DLD1 (cell line): ENCODE data around the gene ROBO1.

Experiments
- in situ Hi-C: cut with HindIII; loops from 2 replicates; pipeline ENCODE4 v1.10.0; 2017; ENCODE audit warnings: low sequenced_read_pairs

ROBO1 gene

DNA sequence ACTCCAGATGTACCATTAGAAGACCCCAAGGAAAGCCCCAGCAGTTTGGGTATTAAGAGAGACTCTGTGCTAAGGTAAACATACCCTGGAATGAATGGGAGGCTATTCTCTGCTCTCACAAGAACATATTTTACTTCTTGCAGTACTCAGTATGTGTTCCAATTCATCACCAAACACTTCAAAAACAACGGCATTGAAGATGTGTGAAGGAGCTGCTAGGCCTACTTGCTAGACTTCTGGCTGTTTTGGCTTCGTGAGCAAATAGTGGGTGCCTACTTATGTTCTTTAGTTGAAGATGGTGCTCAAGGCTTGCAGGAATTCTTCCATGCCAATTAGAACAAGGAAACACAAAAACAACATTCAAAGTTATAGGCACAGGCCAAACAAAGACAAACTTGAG lies 514.5 kb downstream of the ROBO1 start:
- in situ Hi-C loops = no loop called here

DNA sequence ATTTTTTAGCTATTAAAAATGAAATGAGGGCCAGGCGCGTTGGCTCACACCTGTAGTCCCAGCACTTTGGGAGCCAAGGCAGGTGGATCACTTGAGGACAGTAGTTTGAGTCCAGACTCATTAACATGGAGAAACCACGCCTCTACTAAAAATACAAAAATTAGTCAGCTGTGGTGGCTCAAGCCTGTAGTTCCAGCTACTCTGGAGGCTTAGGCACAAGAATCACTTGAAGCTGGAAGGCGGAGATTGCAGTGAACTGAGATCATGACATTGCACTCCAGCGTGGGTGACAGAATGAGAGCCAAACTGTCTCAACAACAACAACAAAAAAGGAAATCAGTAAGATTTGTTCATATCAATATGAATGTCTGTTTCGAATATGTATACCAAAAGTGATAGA lies 517.1 kb downstream of the ROBO1 start:
- in situ Hi-C loops = no loop called here

DNA sequence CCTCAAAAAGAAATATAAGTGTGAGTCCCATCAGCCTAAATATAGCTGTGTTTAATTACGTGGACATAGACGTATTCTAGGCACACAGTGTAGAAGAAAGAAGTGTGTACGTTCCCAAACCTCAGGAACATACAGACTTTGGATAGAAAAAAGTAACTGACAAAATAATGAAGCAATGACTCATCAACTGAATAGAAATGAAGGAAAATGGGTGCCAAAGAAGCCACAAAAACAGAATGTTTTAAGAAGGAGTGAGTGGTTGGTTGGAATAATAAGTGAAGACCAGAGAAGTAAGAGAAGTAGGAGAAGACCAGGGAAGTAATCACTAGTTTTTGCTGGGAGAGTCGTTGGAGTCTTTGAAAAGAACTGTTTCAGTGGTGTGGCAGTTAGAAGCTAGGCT lies 518.1 kb downstream of the ROBO1 start:
- in situ Hi-C loops = no loop called here

DNA sequence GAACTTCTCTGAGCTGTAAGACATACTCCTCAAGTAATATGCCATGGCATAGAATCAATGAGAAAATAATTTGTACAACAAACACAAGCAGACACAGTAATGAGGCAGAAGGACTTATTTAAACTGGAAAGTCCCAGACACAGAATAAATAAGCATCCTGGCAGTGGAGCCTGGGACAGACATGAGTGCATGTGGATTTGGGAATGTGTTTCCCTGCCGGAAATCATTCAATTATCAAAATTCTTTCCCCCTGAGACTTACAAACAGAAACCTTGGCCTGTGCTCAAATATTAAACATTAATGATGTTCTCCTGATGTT lies 520.1 kb downstream of the ROBO1 start:
- in situ Hi-C loops = no loop called here

DNA sequence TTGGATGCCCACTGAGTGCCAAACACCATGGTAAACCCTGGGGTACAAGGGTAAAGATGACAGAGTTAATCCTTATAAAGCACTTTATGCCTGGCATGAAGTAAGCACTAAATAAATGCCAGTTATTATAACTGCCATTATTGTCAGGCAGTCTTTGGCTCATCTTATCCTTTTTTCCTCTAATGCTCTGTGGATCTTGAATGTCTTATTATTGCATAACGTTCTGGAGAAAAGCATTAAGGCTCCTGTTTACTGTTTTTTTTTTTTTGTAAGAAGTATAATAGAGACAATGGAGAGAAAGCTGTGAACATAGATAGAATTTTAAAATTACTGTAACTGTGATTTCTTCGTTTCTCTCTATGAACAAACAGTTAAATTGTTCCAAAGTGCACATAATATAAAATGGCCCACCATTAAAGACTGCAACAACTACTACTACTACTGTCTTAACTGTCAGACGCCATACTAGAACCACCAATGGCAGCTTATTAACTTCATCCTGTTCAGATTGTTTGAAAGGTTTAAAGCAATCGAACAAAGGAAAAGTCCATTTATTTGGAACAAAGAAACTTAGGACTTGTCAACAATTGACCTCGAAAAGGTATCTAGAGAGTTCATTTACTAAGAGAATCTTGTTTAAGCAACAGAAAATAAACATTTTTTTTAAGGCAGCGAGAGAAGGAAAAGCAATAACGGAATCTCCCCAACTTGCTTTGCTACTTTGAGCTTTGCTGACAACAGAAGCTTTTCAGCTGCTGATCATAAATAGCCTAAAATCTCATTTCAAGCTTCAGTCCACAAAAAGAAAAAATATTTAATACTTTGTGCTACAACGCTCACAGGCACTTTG lies 520.7 kb downstream of the ROBO1 start:
- in situ Hi-C loops = no loop called here

DNA sequence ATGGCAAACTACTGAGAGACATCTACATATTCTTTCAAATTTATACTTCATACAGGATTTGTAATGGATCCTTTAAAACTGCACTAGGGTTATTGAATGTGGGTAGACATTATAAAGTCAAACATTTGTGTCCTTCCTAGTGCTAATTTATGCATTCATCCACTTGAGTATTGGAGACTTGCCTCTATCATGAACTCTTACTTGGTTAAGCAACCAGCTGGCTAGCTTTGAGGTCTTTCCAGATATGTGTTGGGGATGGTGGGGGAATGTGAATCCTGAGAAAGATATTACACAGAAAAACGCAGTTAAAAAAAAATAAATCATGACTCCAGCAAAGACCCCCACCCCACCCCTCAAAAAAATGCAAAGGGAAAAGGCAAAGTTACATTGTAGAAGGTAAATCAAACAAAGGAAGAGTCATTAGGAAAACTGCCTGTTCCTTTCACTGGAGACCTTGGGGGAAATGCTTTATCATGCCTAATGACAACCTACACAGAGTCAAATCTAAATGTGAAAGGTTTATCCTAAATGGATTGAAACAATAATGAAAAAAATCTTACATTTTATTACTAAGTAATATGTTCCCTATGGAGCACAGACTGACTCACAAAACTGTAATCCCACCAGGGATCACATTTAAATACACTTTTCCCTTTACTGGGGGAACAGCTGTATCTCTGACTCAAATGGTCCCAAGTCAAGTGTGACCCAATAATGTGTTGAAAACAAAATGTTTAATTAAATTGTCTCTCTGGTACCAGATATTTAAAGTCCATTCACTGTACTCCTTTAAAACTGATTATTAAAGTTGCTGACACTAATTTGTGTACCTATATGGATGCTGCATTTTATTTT lies 522.3 kb downstream of the ROBO1 start:
- in situ Hi-C loops = no loop called here

DNA sequence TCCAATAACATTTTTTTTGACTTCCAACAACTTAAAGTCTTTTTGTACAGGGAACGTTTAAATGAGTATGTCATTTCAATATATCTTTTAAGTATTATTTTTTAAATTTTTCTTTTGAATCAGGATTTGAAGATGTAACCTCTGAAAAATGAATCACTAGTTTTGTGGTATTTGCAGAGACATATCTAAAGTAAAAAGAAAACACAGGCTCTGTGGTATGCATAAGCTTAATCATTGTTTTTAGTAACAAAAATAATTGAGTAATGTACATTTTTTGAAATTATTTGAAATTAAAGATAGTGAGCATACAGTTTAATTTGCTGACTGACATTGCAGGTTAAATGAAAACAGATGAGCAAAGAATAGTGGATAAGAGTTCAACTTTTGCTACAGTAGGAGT lies 531.3 kb downstream of the ROBO1 start:
- in situ Hi-C loops = no loop called here

DNA sequence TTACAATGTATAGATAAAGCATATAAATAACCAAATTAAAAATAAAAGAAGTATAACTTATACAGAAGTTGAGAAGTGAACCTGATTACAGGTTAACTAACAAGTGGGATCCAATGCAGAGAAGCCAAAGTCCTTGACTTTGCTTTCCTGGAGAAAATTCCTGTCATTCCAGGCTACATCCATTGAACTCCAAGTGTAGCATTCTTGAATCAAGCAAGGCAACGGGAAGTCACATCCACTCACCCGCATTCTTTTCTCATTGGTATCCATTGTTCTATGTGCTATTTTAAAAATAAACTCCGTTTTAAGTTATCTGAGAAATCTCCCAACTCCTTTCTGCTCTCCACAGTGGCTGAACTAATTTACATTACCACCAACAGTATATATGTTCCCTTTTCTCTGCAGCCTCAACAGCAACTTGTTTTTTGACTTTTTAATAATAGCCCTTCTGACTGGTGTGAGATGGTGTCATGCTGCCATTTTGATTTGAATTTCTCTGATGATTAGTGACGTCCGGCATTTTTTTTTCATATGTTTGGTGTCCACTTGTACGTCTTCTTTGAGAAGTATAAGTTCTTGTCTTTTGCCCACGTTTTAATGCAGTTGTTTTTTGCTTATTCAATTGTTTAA lies 534.3 kb downstream of the ROBO1 start:
- in situ Hi-C loops = no loop called here

DNA sequence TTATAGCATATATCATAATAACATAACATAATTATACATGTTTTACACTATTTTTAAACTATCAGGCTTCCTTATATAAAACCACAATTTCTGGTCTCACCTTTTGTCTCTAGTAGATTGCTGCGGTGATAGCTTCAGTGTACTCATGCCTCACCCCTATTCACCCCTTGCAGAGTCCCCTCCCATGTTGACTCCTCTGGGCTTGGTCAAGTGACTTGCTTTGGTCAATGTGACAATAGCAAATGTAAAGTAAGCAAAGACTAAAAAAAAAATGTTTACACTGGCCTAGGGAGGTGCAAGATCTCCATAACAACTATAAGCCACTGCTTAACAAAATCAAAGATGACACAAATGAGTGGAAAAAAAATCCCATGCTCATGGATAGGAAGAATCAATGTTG lies 537.5 kb downstream of the ROBO1 start:
- in situ Hi-C loops = no loop called here

DNA sequence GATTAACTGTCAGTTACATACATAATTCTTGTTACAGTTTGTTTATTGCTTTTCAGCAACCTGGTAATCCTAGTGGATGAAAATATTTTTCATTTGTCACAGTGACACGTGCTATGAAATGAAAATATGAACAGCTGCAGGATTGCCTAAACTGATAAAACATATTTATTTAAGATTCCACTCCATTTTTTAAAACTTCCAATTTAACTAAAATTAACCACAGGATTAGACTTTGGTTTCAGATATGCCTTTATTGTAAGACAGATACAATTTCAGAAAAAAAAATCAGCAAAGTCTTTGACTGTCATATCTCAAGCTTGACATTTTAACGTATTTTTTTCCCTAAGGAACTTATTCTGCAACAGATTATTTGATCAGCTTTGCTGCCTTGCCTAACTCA lies 550.7 kb downstream of the ROBO1 start:
- in situ Hi-C loops = no loop called here

DNA sequence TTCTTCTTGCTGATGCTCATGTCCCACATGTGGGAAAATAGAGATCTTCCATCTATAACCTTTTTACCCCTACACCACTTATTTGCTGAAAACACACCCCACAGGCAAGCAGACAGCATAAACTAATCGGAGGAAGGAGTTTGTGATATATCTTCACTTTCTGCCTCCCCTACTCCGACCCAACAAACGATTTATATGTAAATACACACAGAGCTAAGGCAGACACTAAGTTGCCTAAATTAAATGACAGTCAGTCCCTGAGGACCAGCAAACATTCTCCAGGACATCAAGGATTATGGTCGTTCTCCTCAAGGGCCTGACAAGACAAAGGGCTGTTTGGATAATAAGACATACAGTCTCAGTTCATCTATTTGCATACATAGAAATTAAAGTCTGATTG lies 552.5 kb downstream of the ROBO1 start:
- in situ Hi-C loops = no loop called here

DNA sequence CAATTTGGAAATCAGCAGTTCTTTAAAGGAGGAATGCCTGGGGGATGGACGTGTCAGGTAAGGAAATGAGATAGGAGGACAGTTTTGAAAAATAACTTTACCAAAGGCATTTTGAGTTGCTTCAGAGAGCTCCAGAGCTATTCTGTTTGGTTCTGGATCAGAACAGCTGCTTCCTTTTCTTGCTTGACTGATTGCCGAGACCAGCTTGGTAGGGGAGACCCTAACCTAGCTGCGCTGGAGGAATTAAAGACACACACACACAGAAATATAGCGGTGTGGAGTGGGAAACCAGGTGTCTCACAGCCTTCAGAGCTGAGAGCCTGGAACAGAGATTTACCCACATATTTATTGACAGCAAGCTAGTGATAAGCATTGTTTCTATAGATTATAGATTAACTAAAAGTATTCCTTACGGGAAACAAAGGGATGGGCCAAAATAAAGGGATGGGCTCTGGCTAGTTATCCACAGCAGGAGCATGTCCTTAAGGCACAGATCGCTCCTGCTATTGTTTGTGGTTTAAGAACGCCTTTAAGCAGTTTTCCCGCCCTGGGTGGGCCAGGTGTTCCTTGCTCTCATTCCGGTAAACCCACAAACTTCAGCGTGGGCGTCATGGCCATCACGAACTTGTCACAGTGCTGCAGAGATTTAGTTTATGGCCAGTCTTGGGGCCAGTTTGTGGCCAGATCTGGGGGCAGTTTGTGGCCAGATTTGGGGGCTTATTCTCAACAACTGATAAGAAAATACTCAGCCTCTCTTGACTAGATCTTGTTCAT lies 556.0 kb downstream of the ROBO1 start:
- in situ Hi-C loops = no loop called here

DNA sequence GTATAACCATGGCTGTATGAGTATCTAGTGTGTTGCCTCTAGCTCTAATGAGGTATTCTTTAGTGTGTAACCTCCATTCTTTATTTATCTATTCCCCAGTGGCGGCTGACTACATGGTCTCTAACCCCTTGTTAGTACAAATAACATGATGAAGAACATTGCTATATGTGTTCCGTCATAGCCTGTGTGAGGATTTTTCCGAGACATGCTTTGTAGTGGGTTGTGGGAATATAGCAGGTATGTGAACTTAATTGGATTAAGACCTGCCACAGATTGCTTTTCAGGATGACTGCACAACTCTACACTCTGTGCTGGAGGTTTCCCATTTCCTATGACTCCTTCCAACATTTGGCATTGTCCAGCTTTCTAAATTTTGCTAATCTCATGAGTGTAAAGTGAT lies 563.4 kb downstream of the ROBO1 start:
- in situ Hi-C loops = no loop called here

DNA sequence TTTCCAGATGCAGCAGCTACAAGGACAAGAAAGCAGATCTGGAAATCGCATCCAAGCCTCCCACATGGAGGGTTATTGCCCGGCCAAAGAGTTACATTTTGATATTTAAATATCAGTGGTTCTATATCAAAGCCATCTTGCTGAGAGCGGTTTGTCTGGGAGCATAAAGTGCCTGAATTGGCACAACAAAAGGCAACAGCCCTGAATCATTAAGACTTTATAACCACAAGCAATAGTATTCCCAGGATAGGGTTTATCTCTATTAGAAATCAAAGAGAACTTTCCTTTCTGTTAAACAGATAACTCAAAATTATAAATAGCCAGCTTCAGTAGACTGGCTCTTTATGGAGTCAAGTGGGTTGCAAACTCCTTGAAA lies 564.7 kb downstream of the ROBO1 start:
- in situ Hi-C loops = no loop called here

DNA sequence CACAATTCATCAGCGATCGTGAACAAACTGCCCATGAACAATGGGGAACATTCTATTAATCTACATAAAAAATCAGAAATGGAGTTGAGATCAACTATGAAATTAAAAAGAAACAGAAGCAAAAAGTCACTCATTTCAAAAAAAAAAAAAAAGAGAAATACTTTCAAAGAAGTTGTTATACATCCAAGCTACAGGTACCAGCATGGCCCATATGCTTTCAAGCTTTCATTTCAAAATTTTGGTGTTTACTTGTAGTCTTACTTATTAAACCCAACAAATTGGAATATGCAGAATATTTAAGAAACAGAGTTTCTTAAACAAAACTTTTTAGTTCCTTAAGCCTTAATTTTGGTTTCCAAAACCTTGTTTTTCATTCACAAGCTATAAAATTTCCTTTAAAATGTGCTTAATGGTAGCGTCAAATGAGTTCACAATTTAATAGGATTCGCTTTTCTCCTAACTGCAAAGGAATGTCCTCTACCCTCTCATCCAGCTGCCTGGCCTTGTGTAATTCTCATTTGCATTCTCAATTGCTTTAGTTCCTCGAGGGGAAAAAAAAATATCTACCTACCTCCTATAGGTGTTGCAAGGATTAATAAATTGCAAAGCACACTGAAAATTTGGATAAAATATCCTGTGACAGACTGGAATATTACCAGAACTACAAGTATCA lies 565.2 kb downstream of the ROBO1 start:
- in situ Hi-C loops = no loop called here

DNA sequence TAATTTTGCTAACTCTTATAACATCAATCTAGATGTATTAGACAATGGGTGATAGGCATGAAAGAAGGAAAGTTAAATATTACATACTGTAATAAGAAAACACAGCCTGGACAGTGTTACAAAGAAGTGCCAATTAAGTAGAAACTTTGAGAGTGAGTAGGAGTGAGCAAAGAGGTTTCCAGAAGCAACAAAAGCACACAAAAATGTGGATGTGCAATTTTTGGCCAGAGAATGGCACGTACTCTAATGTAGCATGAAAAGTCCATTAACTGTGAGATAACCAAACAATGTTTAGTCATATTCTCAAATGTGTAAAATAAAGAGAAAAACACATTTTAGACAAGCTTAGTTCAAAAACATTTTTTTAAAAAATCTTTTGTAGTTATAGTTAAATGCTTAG lies 567.3 kb downstream of the ROBO1 start:
- in situ Hi-C loops = no loop called here

DNA sequence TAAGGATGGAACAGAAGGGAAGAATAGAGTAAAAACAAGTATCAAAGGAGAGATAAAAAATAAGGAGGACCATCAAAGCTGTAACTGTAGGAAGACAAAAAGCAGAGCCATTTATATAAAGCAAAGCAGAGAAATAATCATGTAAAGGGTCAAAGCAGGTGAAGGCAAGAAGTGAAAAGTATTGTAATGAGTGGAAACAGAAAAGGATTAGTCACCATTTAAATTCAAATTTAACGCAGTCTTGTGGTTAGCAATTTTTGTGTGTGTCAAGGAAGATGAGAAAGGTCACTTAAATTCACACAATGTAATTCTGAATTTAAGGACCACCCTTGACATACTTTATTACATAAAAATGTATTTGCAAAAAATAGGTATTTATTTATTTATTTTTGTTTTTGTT lies 567.8 kb downstream of the ROBO1 start:
- in situ Hi-C loops = no loop called here

DNA sequence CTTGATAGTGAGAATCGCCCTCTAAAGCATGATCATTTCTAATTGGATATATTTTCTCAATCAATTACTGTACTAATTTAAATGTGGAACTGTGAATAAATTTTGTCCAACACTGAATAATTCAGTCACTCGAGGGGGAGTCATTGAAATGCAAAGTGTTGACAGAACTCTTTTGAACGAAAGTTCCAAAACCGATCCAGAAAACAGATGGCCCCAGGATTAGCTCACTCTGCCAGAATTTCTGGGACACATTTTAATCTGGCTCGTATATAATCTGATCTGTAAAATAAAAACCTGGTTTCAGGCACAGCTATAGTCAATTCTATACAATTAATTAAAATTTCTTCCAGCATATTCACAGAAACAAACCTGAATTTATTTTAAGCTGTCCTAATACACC lies 580.4 kb downstream of the ROBO1 start:
- in situ Hi-C loops = no loop called here

DNA sequence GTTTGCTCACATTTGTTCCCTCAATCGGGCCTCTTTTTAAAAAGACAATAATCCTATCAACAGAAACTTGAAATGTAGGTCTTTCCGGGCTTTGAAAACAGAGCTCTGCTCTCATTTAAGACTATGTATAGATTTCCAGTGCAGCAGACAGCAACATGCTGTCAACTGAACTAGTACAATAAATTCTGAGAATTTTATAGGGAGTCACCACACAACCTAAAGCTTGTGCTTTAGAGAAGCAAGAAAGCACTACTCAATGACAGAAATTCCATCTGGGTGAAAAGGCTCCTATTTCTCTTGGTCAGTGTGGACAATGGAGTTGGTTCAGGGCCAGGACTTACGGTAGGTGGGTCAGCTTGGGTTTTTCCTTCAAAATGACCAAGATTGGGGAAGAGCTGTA lies 583.5 kb downstream of the ROBO1 start:
- in situ Hi-C loops = no loop called here

DNA sequence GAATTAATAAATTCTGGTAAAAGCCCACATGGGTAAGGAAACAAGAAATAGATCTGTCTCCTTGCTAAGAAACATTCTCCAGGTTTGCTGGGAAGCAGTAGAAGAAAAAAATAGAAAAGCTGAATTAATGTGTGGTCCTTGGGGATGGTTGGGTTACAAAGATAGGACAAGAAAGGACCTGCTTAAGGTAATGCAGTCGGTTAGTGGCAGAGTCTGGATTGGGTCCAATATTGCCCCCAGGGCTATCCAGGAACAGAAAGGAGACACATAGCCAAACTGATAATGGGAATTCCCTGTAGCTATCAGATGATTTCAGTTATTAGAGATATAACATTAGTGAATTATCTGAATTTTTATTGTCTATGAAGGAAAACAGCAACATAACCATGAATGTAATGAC lies 584.3 kb downstream of the ROBO1 start:
- in situ Hi-C loops = no loop called here
